OCI-M2 (cell line): ENCODE results near the gene IGF2BP2.

Experiments
- DNase-seq: peaks from one replicate; lab custom pipeline; 2025; ENCODE audit not compliant: unreplicated experiment; lab: John Stamatoyannopoulos, UW

Gene IGF2BP2

DNA sequence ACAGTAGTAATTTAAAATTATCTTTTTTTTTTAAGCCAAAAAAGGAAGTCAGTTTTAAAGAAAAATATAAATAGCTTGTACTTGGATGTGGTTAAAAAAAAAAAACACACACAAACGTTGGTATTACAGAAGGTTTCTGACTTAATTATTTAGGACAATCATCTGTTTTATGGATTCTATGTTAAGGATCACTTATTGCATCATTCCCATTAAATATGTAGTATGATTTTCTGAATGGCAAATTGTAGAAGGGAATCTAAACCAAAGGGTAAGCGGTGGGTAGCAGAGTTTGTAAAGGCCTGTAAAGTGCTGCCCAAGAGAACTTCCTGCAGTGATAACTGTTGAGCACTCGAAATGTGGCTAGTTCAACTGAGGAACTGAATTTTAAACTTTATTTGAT is 230.8 kb downstream of the IGF2BP2 start:
- no peak for DNase-seq
